Tongue (tissue), 2 donors: ENCODE results near the gene PEMT. TPM values are rescaled to one million over a fixed set of nuclear protein-coding genes. Genes with fewer than 3 reads are reported as not detected.
A peak's percentile ranks its signal among the peaks of the same experiment; 100 is the strongest.

Experiments
- DNase-seq: peaks from one replicate; pipeline ENCODE4 v3.0.0-alpha.2; 2015
- total RNA-seq: library from RNA; depleted of rRNA; stranded (reverse); fragments of >200 nt; gene quantifications from one replicate; pipeline ENCODE4 v1.2.3, GENCODE V29; 2014

The PEMT gene
- total RNA-seq, 1 donor from 2014 or later: 31.4 TPM

DNA sequence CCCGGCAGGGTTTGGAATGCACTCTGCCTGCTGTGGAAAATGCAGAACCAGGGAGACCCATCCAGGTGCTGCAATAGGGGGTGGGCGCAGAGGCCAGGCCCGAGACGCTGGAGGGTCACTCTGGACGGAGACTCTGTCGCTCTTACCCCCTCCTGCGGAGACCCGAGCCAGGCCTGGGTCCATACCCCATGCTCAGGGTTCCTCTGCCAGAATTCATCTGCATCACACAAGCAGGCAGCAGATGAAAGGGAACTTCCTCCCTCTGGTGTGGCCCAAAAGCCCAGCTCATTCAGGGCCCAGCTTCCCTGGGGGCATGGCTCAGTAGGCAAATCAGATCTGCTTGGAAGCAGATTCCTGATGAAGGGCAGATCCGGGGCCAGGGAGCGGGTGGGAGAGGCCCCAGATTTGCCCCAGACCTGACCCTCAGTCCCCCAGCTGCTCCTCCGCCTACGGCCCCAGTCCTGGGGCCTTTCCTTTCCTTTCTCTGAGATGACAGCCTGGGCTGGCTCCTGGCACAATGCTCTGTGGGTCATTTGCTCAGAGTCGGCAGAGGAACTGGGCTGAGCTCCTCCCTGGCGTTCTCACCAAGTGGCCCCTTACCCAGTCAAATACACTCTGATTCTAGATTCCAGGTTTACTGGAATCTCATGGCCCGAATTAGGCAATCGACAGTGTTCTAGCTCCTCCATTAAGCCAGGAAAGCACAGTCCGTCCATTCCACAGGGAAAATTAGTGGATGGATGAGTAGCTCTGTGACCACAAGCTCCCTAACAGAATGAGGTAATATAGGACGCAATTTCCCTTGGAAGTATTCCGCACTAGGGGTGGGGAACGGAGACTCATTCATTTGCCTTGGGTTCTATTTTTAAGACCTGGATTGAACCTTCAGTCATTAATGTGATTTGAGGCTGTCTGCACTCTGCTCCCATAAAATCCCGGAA, 76.2 kb downstream of the PEMT start:
- no peak for DNase-seq

DNA sequence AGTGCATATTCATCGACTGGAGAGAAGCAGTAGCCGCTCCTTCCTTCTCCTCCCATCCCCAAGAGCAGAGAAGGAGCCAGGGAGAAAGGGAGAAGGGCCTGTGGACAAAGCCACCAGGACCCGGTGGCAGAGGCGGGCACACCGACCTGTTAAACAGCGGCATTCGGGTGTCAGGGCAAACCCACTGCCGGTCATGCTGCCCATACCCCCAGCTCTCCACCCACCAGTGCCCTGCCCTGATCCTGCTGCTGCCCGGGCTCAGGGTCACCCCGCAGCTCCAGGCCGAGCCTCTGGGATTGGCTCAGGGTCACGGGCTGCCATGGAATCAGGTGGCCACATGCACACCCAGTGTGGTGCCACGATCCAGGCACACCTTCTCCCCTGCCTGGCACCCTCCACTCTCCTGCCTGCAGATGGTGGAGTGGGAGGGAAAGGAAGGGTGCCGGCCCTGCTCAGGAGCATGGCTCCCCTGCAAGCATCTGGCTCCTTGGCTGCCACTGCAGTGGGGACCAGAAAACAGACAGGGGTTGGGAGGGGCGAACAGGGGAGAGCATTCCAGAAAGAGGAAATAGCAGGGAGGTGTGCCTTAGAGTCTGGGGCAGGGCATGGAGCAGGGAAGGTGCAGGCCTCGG, 77.0 kb downstream of the PEMT start:
- DNase-seq: no peak

DNA sequence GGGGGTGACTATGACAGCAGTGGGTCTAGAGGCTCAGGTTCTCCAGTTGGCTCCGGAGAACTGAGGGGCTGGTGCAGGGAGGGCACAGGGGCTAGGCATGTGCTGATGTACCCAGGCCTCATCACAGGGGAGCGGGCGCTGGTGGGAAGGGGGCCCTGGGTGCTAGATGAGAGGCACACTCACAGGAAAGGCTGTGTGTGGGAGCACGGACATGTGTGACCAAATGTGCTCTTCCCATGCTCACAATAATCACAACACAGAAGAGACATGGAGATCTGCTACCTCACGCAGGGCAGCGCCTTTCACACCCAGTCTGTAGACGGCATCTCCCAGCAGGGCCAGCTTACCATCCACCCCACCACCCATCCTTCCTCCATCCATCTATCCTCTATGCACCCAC, 77.9 kb downstream of the PEMT start:
- DNase-seq: no peak

DNA sequence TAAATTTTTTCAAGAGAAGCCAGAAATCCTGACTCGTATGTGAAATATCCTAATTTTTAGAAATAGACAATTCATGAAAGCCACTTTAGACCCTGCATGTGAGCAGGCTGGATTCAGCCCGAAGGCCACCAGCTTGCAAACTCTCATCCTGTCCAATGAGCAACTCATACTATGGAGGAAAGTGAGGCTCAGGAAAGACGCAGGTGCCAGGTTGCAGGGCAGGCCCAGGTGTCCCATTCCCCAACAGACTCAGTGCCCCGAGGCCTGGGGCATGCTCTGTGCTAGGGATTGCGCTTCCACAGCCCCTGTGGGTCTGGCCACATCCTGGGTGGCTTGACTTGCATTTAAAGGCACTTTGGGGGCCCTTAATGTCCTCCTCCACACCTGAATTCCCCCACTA, 78.6 kb downstream of the PEMT start:
- no peak for DNase-seq

DNA sequence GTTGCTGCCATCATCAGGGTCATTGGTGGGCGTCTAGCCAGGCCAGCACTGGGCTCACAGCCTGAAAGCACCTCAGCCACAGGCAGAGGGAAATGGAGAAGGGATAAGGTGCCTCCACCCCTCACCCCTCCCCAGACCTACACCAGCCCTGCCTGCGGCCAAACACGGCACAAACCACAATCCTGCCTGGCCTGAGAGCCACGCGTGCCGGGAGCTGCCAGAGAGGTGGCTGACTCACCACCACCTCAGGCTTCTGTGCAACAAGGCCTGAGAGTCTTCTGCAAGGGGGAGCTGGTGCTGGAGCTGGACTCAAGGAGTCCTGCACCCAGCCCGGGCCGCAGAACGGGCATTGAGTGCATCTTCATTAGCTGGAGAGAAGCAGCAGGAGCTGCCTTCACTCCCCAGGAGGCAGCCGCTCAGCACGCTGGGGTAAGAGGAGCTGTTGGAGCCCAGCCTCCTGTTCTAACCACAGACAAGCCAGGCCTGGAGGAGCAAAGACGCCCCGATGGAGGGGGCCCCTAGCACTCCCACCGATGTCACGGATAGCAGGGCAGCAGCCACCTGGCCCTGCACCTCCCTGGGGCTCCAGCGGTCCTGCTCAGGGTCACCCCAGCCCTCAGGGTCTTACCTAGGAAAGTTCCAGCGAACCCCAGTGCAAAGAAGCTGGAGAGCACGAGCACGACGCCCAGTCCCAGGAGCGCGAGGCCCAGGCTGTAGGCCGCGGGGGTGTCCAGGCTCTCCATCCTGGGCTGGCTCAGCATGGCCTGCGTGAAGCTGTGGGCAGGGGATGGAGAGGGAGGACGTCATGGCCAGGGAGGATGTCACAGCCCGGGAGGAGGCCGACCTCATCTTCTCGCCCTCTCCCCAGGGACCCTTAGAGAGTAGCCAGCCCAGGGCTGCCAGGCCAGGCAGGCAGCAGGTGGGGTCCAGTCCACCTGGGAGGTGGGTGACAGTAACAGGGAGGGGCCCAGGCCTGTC, 79.3 kb downstream of the PEMT start:
- no peak for DNase-seq

DNA sequence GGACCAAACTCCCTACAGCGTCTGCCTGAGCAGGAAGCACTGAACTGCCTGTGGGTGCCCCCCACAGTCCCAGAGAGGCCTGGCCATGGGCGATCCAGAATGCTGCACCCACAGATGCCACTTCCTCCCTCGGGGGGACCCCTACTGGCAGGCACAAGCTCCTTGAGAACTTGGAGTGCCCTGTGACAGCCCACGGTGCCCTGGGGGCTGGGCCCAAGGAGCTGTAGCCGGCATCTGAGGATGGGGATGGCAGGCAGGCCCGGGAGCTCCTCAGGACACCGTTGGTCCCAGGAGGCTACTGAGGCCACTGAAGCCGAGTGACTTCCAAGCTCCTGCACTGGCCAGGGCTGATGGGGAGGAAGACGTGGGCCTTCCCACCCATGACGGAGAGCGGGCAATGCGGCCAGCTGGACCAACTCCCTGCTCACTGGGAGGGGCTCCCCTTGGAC, 80.2 kb downstream of the PEMT start:
- no peak for DNase-seq

DNA sequence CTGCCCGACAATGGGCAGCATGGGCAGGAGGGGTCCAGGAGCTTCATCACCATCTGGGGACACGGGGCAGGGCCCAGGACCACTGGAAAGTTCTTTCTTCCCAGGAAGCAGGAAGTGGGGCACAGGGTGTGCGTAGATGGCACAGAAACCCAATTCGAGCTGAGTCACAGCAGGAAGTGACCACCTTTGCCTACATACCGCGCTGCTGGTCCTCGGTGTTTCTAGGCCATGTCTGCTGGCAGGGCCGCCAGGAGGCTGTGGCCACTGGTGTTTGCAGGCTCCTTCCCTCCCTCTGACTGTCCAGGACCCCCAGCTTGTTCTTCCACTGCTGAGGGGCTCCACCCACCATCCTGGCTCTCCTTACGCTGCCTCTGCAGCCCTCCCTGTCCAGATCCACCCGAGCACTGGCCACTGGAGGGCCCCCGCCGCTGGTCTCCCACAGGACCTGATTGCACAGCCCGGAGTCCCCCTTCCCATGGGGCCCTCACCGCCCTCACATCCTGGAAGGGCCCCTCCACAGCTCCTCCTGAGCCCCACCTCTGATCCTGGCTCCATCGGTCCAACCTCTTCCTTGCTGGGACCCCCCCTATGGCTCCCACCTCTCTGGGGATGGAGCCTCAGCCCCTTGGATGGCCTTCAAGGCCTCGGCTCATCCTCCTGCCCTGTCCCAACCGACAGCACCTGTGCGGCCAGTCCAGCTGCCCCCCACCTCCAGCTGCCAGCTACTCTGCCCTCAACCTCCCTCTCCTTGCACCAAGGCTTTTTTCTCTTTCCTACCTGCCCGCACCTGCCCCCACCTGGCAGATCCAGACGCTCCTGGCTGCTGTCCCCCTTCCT, 80.8 kb downstream of the PEMT start:
- DNase-seq: no peak

DNA sequence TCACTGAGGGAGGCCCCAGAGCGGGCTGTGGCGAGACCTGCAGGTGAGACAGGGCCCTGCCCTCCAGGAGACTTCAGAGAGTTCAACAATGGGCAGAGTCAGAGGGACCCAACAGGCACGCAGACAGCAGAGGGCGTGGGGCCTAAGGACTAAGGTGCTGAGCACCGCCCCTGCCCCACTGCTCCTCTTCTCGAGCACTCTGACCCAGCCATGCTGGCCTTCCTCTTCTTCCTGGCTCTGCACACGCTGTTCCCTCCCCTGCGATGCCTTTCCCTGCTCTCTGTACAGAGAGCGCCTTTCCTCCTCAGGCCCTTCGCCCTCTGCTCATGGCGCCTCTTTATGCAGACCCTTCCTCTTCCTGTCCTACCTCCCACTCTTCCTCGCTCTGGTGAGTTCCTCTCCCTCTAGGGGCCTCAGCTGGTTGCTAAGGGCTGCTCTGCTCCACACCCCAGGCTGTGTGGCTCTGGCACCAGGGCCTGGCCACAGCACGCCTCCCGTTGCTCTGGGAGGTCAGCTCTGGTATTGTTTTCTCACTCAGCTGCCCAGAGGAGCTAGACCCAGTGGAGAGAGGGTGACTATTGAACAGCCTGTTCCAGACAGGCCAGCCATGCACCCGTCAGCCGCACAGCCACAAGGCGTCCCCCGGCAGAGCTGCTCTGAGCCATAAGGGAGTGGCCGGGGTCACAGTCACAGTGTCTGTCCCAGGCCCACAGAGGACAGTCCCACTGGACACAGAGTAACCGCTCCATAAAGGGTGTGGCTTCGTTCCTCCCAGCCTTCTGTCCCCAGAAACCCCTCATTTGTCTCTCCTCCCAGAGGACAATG, 81.7 kb downstream of the PEMT start:
- DNase-seq: no peak

DNA sequence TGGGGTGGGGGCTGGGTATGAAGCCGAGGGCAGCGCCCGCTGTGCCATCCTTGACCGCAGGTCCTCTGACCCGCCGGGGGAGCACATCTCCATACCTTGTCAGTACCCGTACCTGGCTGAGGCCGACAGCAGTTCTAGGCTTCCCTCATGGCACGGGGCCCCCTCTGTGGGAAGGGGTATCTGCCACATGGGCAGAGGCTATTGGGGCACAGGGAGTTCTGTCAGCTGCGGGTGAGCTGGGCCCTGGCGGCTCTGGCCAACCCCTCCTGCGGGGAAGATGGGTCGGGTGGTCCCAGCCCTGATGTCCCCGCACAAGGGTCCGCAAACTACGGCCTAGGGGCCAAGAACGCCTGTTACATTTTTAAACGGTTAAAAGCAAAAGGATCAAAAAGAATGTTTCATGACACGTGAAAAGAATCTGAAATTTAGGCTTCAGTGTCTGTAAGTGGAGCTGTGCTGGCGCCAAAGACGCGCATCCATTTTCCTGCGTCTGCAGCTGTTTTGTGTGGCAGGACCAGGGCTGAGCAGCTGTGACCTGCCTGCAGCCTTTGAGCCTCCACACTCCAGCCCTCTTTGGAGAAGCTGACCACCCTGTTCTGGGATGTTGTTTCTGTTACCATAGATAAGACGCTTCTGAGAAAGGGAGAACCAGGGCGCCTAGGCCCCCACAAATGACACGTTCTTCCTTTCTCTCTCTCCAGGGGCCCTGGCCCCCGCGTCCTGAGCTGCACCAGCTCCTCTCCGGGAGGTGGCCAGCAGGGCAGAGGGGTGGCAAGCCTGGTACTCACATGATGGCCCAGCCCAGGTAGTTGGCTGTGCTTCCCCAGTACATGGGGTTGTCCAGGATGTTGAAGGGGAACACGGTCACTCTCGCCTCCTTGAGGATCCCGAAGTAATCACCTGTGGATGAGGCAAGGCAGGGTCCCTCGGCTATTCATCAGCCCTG, 82.6 kb downstream of the PEMT start:
- DNase-seq: peak; percentile 82

DNA sequence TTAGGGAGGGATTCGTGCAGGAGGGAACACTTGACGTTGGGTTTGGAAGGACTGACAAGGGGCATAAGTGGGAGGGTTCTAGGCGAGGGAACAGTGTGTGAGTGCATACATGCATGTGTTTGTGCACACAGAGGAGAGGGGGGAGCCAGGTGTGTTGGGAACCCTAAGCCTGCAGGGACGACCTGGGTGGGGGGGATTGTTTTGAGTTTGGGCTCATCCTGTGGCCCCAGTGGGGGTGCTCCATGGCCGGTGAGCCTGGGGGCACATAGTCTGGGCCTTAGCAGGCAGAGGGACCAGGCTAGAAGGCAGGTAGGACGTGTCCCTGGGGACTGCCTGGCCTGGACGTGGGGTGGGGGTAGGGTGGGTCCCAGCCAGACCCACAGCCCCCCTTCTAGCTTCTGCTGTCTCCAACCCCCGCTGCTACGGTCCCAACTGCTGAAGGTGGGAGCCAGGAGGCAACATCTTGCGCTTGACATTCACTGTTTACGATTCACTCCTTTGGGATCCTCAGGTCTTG, 83.4 kb downstream of the PEMT start:
- no peak for DNase-seq

DNA sequence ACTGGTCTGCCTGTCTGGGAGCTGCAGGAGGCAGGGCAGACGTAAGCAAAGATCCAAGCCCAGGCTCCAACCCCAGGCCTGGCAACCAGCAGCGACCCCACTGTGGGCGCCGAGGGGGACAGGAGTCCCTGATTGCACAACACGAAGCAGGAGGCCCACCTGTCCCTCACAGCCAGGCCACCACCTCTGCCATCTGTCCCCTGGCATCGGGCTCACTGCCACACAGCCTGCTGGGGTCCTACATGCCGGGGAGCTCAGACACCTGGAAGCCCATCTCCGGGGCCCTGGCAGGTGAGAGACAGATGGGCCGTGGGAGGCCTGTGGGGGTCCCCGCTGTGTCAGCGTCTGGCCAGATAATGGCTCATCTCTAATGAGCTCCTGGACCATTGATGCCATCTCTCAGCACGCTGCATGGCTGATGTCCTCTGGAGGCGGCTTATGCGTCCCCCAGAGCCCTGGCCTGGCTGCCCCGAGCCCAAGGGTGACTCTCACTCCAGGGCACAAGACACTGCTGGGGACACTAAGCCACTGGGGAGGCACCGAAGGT, 84.0 kb downstream of the PEMT start:
- no peak for DNase-seq

DNA sequence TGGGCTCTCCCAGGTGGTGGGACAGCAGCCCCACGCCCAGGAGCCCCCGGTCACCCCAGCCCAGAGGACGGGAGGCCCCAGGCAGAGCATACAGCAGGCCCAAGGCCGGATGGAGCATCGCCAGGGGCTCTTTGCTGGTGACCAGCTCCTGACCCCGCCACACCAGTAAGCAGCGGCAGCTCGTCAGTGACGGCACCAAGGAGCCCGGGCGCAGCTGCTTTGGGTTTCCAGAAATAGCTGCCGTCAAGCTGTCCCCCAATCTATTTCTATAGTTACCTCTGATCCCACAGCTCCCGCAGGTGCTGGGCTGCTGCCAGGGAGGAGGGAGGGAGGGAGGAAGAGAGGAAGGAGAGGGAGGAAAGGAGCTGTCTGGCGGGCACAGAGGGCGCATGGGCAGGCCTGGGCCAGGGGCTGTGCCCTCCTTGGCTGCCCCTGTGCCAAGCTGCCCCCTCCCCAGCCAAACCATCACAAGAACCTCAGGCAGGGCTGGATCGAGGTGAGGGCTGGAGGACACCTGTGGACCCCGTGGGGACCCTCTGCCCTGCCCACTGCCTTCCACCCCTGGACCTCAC, 84.5 kb downstream of the PEMT start:
- peak; percentile 86 for DNase-seq

DNA sequence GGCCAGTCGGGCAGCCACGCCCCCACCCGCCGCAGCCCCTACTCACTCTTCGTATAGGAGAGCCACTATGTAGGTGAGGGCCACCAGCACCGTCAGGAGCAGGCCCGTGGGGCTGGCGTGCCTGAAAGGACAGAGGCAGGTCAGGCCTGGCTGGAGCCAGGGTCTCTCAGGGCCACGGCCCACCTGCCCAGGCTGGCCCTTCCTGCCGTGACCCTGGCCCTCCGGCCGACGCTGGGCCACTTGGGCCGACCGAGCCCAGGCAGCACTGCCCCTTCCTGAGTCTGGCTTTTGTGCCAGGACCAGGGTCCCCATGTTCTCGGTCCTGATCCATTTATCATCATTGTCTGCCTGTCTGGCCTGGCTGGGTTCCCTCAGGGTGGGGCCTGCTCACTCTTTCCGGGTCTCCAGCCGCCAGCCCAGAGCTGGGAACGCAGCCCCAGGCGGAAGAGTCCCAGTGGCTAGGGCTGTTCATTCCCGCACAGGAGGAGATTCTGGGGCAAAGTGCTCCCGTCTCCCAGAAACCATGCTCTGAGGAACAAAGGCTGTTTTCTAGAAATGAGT, 85.2 kb downstream of the PEMT start:
- DNase-seq: no peak

DNA sequence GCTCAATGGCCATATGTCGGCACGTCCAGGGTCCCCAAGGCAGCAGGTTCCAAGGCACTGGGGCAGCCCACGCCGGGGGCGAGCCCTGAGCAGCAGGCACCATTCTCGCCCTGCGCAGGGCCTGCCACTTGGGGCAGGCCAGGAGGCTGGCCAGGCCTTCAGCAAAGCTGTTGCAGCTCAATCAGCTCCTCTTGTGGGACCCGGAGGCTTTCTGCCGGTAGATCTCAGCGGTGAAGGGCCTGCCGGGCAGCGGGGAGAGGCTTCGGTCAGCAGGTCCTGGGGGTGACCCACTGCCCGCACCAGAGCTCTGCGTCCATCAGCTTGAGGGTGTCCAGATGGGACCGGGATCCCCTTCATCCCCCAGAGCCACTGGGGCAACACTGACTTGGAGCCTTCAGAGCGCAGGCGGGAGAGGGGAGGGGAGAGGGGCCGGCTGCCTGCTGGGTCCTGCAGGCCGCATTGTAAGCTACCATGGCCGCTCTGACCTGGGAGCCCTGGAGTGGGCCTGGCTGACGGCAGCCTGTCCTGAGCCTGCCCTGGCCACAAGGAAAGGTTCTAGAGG, 85.8 kb downstream of the PEMT start:
- DNase-seq: no peak

DNA sequence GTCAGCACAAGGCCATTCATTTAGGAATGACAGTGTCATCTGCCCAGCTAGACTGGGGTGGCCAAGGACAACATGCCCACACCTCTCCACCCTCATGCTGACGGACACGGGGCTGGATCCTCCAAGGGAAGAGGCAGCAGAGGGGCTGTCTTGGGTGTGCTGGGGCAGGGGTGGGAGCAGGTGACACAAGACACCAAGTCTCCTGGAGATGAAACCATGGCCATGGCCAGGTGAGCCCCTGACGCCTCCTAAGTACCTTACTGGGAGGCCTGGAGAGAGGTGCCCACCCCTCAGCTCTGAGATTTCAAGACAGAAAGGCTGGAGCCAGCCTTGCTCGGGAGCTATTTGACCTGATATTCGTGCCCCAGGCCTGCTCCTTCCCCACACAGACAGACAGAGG, 86.4 kb downstream of the PEMT start:
- no peak for DNase-seq

DNA sequence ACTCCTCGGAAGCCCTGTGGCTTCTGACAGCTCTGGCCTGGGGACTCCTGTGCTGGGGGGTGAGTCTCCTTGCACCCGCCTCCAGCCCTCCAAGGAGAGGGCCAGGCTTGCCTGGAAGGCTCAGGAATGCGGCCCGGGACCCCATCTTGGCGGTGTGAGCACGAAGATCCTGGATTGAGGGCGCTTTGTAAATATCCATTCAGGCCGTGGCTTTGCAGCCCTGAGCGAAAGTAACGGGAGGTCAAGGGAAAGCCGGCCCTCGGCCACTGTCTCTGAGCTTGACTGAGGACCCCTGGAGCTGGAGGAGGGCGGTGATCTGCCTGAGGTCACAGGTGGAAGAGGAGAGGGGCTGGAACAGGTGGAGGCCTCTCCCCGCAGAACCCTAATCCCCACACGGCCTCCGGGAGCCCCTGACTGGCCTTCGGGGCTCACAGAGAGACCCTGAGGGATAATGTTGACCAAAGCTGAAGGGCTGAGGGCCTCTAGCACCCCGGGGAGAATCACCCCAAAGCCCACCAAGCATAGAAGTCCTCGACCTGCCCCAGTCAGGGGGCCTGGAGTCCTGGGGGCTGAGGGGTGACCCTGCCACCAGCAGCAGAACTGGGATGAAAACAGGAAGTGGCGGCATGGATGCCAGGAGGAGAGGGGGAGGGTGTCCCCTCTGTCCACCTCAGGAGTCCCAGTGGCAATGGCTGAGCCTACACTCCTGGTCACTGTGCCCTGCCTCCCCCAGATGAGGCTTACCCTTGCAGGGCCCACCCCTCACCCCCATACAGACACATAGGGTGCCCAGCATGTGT, 87.0 kb downstream of the PEMT start:
- no peak for DNase-seq

DNA sequence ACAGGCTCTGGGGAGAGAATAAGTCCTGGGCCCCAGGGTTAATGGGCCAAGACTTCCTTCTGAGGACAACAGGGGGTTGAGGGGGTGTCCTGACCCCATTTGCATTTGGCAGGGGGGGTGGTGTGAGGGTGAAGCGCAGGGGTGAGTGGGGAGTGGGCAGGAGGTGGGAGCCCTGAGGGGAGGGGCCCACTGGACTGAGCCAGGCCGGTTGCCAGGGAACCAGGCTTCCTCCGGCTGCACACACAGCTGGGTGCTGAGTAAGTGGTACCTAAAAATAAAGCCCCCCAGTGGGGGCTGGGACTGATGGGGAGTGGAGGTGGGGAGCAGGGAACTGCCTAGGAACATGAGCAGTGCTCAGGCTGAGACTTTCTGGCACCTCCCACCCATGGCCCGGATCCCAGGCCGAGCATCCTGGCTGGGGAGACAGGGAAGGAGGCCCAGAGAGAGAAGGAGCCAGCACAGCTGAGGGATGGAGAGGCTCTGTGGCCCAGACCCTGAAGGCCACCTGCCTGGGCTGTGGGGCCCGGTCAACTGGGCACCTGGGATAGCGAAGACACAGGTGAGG, 87.9 kb downstream of the PEMT start:
- DNase-seq: peak; percentile 80
